Stimulated activated CD4-positive, alpha-beta T cell treated with anti-CD3 and anti-CD28 coated beads, Interleukin-15, amount 100 ng/mL, for 24 hours (primary cell): Measurements from ENCODE around the gene ONECUT2.
"Not testable (repeated sequence)": the region's sequence is repeated elsewhere in the genome, so short reads cannot be mapped to it uniquely, and the experiment has no call there.

ENCODE experiments used
- DNase-seq: peaks from one replicate; pipeline ENCODE4 v3.0.0-alpha.2; 2020

The ONECUT2 gene

GRCh38 chr18:57434536-57435494 is at the start of gene ONECUT2:
Gene ONECUT2, plus strand, starts transcription at chr18:57435374. Its CDS starts 343 bp downstream, at chr18:57435717.
- peak; percentile 85 for DNase-seq

GRCh38 chr18:57389271-57389670 is 45.9 kb upstream of the ONECUT2 start:
- DNase-seq: no peak

GRCh38 chr18:57390044-57390443 is 45.1 kb upstream of the ONECUT2 start:
- DNase-seq: no peak

GRCh38 chr18:57394749-57395148 is 40.4 kb upstream of the ONECUT2 start:
- DNase-seq: not testable (repeated sequence)

GRCh38 chr18:57396831-57397230 is 38.3 kb upstream of the ONECUT2 start:
- DNase-seq: not testable (repeated sequence)

- DNase-seq: no peak
Observed at GRCh38 chr18:57397440-57398132, 37.6 kb upstream of the ONECUT2 start.

GRCh38 chr18:57404345-57404744 is 30.8 kb upstream of the ONECUT2 start:
- no peak for DNase-seq

GRCh38 chr18:57409650-57410049 is 25.5 kb upstream of the ONECUT2 start:
- DNase-seq: no peak

GRCh38 chr18:57410749-57411148 is 24.4 kb upstream of the ONECUT2 start:
- no peak for DNase-seq

GRCh38 chr18:57416542-57416941 is 18.6 kb upstream of the ONECUT2 start:
- DNase-seq: no peak

GRCh38 chr18:57422313-57422872 is 12.8 kb upstream of the ONECUT2 start:
- no peak for DNase-seq

- DNase-seq: no peak
Observed at GRCh38 chr18:57423821-57424220, 11.4 kb upstream of the ONECUT2 start.

- DNase-seq: no peak
Observed at GRCh38 chr18:57425096-57425495, 10.1 kb upstream of the ONECUT2 start.

- DNase-seq: no peak
Observed at GRCh38 chr18:57426187-57426586, 9.0 kb upstream of the ONECUT2 start.

GRCh38 chr18:57427429-57428201 is 7.6 kb upstream of the ONECUT2 start:
- DNase-seq: peak; percentile 5

- peak; percentile 3 for DNase-seq
Observed at GRCh38 chr18:57428221-57429150, 6.7 kb upstream of the ONECUT2 start.

- no peak for DNase-seq
Observed at GRCh38 chr18:57429167-57430078, 5.8 kb upstream of the ONECUT2 start.

- DNase-seq: no peak
Observed at GRCh38 chr18:57430079-57431001, 4.8 kb upstream of the ONECUT2 start.

GRCh38 chr18:57431002-57431382 is 4.2 kb upstream of the ONECUT2 start:
- no peak for DNase-seq
